Stimulated activated CD4-positive, alpha-beta T cell treated with anti-CD3 and anti-CD28 coated beads, Interleukin-4, amount 100 ng/mL, for 4 hours (primary cell): ENCODE results near the gene ST14.

ENCODE experiments used
- DNase-seq, 2 experiments: peaks; one replicate each; pipeline ENCODE4 v3.0.0-alpha.2; 2020

The ST14 gene

GRCh38 chr11:130137999-130138398 is 21.6 kb upstream of the ST14 start:
- no peak for DNase-seq

- DNase-seq = no peak
Observed at GRCh38 chr11:130139401-130139800, 20.2 kb upstream of the ST14 start.

GRCh38 chr11:130141561-130142341 is 17.8 kb upstream of the ST14 start:
- no peak for DNase-seq

GRCh38 chr11:130144141-130144540 is 15.4 kb upstream of the ST14 start:
- no peak for DNase-seq

- no peak for DNase-seq
Observed at GRCh38 chr11:130144861-130145281, 14.7 kb upstream of the ST14 start.

- no peak for DNase-seq
Observed at GRCh38 chr11:130145311-130145812, 14.2 kb upstream of the ST14 start.

- no peak for DNase-seq
Observed at GRCh38 chr11:130145975-130146776, 13.4 kb upstream of the ST14 start.

GRCh38 chr11:130146796-130147195 is 12.8 kb upstream of the ST14 start:
- no peak for DNase-seq

GRCh38 chr11:130148796-130149326 is 10.7 kb upstream of the ST14 start:
- DNase-seq = no peak

- no peak for DNase-seq
Observed at GRCh38 chr11:130150790-130151189, 8.8 kb upstream of the ST14 start.

- DNase-seq = no peak
Observed at GRCh38 chr11:130151196-130151595, 8.4 kb upstream of the ST14 start.

GRCh38 chr11:130156108-130157022 is 3.2 kb upstream of the ST14 start:
- no peak for DNase-seq

- DNase-seq = no peak
Observed at GRCh38 chr11:130157101-130157500, 2.5 kb upstream of the ST14 start.

- no peak for DNase-seq
Observed at GRCh38 chr11:130157840-130158239, 1.7 kb upstream of the ST14 start.

- DNase-seq = no peak
Observed at GRCh38 chr11:130159139-130159538, 443 bp upstream of the ST14 start.

- no peak for DNase-seq
Observed at GRCh38 chr11:130160498-130161155, 1.0 kb downstream of the ST14 start.

- DNase-seq = no peak
Observed at GRCh38 chr11:130161441-130162145, 2.0 kb downstream of the ST14 start.

- no peak for DNase-seq
Observed at GRCh38 chr11:130162733-130163132, 3.2 kb downstream of the ST14 start.

GRCh38 chr11:130163346-130164220 is 4.0 kb downstream of the ST14 start:
- DNase-seq = no peak

GRCh38 chr11:130164221-130164570 is 4.6 kb downstream of the ST14 start:
- no peak for DNase-seq
